ENCODE data around the gene AKAP7.
"Not testable (repeated sequence)": the region's sequence is repeated elsewhere in the genome, so short reads cannot be mapped to it uniquely, and the experiment has no call there.

DNA sequence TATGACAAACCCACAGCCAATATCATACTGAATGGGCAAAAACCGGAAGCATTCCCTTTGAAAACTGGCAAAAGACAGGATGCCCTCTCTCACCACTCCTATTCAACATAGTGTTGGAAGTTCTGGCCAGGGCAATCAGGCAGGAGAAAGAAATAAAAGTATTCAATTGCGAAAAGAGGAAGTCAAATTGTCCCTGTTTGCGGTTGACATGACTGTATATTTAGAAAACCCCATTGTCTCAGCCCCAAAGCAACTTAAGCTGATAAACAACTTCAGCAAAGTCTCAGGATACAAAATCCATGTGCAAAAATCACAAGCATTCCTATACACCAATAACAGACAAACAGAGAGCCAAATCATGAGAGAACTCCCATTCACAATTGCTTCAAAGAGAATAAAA is 44.9 kb upstream of the AKAP7 start:
- TF ChIP-seq, protein P1, sequence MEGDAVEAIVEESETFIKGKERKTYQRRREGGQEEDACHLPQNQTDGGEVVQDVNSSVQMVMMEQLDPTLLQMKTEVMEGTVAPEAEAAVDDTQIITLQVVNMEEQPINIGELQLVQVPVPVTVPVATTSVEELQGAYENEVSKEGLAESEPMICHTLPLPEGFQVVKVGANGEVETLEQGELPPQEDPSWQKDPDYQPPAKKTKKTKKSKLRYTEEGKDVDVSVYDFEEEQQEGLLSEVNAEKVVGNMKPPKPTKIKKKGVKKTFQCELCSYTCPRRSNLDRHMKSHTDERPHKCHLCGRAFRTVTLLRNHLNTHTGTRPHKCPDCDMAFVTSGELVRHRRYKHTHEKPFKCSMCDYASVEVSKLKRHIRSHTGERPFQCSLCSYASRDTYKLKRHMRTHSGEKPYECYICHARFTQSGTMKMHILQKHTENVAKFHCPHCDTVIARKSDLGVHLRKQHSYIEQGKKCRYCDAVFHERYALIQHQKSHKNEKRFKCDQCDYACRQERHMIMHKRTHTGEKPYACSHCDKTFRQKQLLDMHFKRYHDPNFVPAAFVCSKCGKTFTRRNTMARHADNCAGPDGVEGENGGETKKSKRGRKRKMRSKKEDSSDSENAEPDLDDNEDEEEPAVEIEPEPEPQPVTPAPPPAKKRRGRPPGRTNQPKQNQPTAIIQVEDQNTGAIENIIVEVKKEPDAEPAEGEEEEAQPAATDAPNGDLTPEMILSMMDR (conservative IDR thresholded peaks at IDR 0.05; ENCODE audit: low read length), result not testable (repeated sequence)
- TF ChIP-seq EZH2phosphoT487 (IDR thresholded peaks at IDR 0.05; ENCODE audit: borderline replicate concordance), result not testable (repeated sequence)
